HepG2 (cell line): ENCODE results near the gene OST4. TPM values are rescaled to one million over a fixed set of nuclear protein-coding genes. Genes with fewer than 3 reads are reported as not detected.

Experiments
- GABPB1 ChIP-seq: IDR thresholded peaks from 2 replicates; pipeline ENCODE4 v1.6.1; 2016; ENCODE audit warnings: mild to moderate bottlenecking, missing genetic modification reagents, moderate library complexity, missing compliant biosample characterization
- HDAC6 ChIP-seq: fragments of 200-600 bp; sonication (generic); IDR thresholded peaks from 2 replicates; pipeline ENCODE4 v1.7.0; 2017; ENCODE audit warnings: mild to moderate bottlenecking, antibody characterized with exemption, low read length, low read depth
- HOXA3 ChIP-seq: sonication (generic); formaldehyde crosslinking; IDR thresholded peaks from 2 replicates; pipeline ENCODE4 v1.5.0; 2020; ENCODE audit warnings: missing genetic modification reagents
- KLF9 ChIP-seq: IDR thresholded peaks from 2 replicates; pipeline ENCODE4 v1.6.1; 2016; ENCODE audit warnings: low read depth
- MED8 ChIP-seq: sonication (generic); formaldehyde crosslinking; IDR thresholded peaks from 2 replicates; pipeline ENCODE4 v1.8.1; 2023; ENCODE audit warnings: mild to moderate bottlenecking, missing genetic modification reagents; ENCODE audit not compliant: insufficient replicate concordance
- MIER2 ChIP-seq: IDR thresholded peaks from 2 replicates; pipeline ENCODE4 v1.6.1; 2016; ENCODE audit warnings: missing biosample characterization, missing genetic modification reagents
- MTF2 ChIP-seq: sonication (generic); formaldehyde crosslinking; IDR thresholded peaks from 2 replicates; pipeline ENCODE4 v1.5.0; 2020; ENCODE audit warnings: missing genetic modification reagents, borderline replicate concordance
- PITX1 ChIP-seq: sonication (generic); formaldehyde crosslinking; IDR thresholded peaks from 2 replicates; pipeline ENCODE4 v1.5.1; 2020; ENCODE audit warnings: mild to moderate bottlenecking, missing genetic modification reagents
- POLR2AphosphoS5 ChIP-seq: IDR thresholded peaks from 2 replicates; pipeline ENCODE4 v1.6.1; 2012; ENCODE audit warnings: low read depth, low read length
- RBAK ChIP-seq: sonication (generic); formaldehyde crosslinking; IDR thresholded peaks from 2 replicates; pipeline ENCODE4 v1.5.1; 2020; ENCODE audit warnings: mild to moderate bottlenecking, missing genetic modification reagents
- SMAD1 ChIP-seq: sonication (generic); formaldehyde crosslinking; IDR thresholded peaks from 2 replicates; pipeline ENCODE4 v1.4.0; 2020; ENCODE audit warnings: missing genetic modification reagents, low read depth, mild to moderate bottlenecking, borderline replicate concordance
- TMF1 ChIP-seq: sonication (generic); formaldehyde crosslinking; IDR thresholded peaks from 2 replicates; pipeline ENCODE4 v1.8.1; 2022; ENCODE audit warnings: low read depth, missing genetic modification reagents
- ZEB1 ChIP-seq: IDR thresholded peaks from 2 replicates; pipeline ENCODE4 v1.6.1; 2012; ENCODE audit warnings: mild to moderate bottlenecking, low read depth, inconsistent platforms; ENCODE audit not compliant: insufficient replicate concordance
- ZFP36L1 ChIP-seq: sonication (generic); formaldehyde crosslinking; IDR thresholded peaks from 2 replicates; pipeline ENCODE4 v1.8.0; 2022; ENCODE audit warnings: mild to moderate bottlenecking, missing genetic modification reagents, moderate library complexity
- ZNF101 ChIP-seq: sonication (generic); formaldehyde crosslinking; IDR thresholded peaks from 2 replicates; pipeline ENCODE4 v1.4.0; 2020; ENCODE audit warnings: mild to moderate bottlenecking, low read depth, missing genetic modification reagents, borderline replicate concordance
- ZNF264 ChIP-seq: sonication (generic); formaldehyde crosslinking; IDR thresholded peaks from 2 replicates; pipeline ENCODE4 v1.4.0; 2020; ENCODE audit warnings: missing genetic modification reagents
- ZNF614 ChIP-seq: IDR thresholded peaks from 2 replicates; pipeline ENCODE4 v1.6.1; 2018; ENCODE audit warnings: missing biosample characterization, missing genetic modification reagents, inconsistent platforms, borderline replicate concordance
- ZNF766 ChIP-seq: sonication (generic); formaldehyde crosslinking; IDR thresholded peaks from 2 replicates; pipeline ENCODE4 v1.5.0; 2020; ENCODE audit warnings: missing genetic modification reagents, borderline replicate concordance
- ZSCAN29 ChIP-seq: sonication (generic); formaldehyde crosslinking; conservative IDR thresholded peaks from 2 replicates; pipeline ENCODE4 v1.4.0; 2020; ENCODE audit warnings: mild to moderate bottlenecking, missing genetic modification reagents
- polyA plus RNA-seq, 8 experiments: library from polyadenylated mRNA; depleted of rRNA in 3 of 8; stranded (reverse) in 7 of 8; unstranded in 1 of 8; fragments of >200 nt; fragmentation: Illumina TruSeq in 4 of 8; extraction: Trizol in 4 of 8; gene quantifications; 2 replicates each; pipeline versions ENCODE4 v1.2.1 to v1.2.3, GENCODE V29; 2011 to 2016; ENCODE audit warnings: low read depth in 4 of 8, missing spikeins in 1 of 8, mixed read lengths in 1 of 8; ENCODE audit not compliant: insufficient read depth in 1 of 8
- total RNA-seq, 5 experiments: library from RNA; depleted of rRNA; stranded (reverse); fragments of >200 nt; fragmentation: Illumina TruSeq; extraction: Trizol; gene quantifications; 2 replicates each; pipeline ENCODE4 v1.2.3, GENCODE V29; 2016; ENCODE audit warnings: low read depth in 1 of 5
- TF ChIP-seq, protein P1 (sequence below): sonication (generic); formaldehyde crosslinking; IDR thresholded peaks from 2 replicates; pipeline ENCODE4 v1.4.0; 2020; ENCODE audit warnings: mild to moderate bottlenecking, missing genetic modification reagents
- TF ChIP-seq, protein P2 (sequence below): sonication (generic); formaldehyde crosslinking; IDR thresholded peaks from 2 replicates; pipeline ENCODE4 v1.4.0; 2020; ENCODE audit warnings: mild to moderate bottlenecking, missing genetic modification reagents
- TF ChIP-seq, protein P3 (sequence below): sonication (generic); formaldehyde crosslinking; IDR thresholded peaks from 2 replicates; pipeline ENCODE4 v1.5.0; 2020; ENCODE audit warnings: missing genetic modification reagents
- TF ChIP-seq, protein P4 (sequence below): sonication (generic); formaldehyde crosslinking; IDR thresholded peaks from 2 replicates; pipeline ENCODE4 v1.8.0; 2022; ENCODE audit warnings: mild to moderate bottlenecking, missing genetic modification reagents, moderate library complexity
- TF ChIP-seq, protein P5 (sequence below): conservative IDR thresholded peaks from 2 replicates; pipeline ENCODE4 v1.6.1; 2018; ENCODE audit warnings: missing genetic modification reagents

The OST4 gene
- total and polyA plus RNA-seq, 2 of the 13 experiments (the other 11 are each of a cell fraction or from before 2014, with no cell fraction given): 498 to 584 TPM

DNA sequence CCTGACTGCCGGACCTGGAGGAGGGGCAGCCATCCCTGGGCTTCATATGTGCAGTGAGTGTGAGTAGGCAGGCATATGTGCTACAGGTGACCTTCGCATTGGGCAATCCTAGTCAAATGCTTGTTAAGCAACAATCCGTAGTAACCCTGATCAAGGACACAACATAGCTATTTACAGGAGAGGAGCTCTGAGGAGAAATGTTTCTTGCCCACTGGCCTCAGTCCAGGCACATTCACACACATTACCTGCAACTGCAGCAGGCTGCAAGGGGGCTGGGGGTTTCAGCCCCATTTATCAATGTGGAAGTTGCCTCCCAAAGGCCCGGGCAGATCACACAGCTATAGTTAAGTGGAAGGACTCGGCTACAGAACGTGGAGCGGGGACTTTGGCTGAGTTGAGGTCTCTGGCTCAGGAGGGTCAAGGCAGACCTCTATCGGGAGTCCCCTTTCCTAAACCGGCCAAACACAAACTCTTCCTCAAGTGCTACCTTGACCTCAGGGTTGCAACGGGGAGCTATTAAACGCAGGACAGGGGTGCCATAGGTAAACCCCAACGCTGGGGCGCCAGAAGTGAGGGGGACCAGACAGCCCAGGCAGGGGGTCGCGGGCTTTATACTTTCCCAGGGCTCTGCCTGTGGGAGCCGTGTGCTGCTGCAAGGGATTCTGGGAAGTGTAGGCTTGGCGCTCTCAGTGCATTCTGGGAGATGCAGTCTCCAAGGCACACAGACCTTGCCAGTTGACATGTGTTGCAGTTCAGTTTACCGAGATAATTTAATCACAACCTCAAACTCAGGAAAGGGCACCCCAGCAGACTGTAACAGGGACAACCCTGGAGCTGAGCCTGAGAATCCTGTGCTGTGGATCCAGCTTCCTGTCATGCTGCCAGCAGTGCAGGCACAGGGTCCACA is 24.5 kb upstream of the OST4 start (continued):
- TF ChIP-seq, protein P1, sequence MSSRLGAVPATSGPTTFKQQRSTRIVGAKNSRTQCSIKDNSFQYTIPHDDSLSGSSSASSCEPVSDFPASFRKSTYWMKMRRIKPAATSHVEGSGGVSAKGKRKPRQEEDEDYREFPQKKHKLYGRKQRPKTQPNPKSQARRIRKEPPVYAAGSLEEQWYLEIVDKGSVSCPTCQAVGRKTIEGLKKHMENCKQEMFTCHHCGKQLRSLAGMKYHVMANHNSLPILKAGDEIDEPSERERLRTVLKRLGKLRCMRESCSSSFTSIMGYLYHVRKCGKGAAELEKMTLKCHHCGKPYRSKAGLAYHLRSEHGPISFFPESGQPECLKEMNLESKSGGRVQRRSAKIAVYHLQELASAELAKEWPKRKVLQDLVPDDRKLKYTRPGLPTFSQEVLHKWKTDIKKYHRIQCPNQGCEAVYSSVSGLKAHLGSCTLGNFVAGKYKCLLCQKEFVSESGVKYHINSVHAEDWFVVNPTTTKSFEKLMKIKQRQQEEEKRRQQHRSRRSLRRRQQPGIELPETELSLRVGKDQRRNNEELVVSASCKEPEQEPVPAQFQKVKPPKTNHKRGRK: no peak
- TF ChIP-seq PITX1 (CRISPR knock-in tag) (peak; percentile 86), ZFP36L1 (CRISPR knock-in tag) (peak; percentile 88; the same call in 1 of the 2 replicates), ZNF101 (CRISPR knock-in tag) (no peak), TMF1 (CRISPR knock-in tag) (no peak), ZNF614 (CRISPR knock-in tag) (peak; percentile 85), HDAC6 (no peak), ZNF264 (CRISPR knock-in tag) (peak; percentile 95), MED8 (CRISPR knock-in tag) (peak; percentile 94), POLR2AphosphoS5 (peak; percentile 50; the same call in 1 of the 2 replicates), HOXA3 (CRISPR knock-in tag) (peak; percentile 95), SMAD1 (CRISPR knock-in tag) (0 out of 2 replicates have a peak, but pooled peaks have one; percentile 80), MTF2 (CRISPR knock-in tag) (peak; percentile 15; the same call in 1 of the 2 replicates), RBAK (no peak), MIER2 (peak; percentile 85), KLF9 (CRISPR knock-in tag) (0 out of 2 replicates have a peak, but pooled peaks have one; percentile 18), ZSCAN29 (CRISPR knock-in tag) (peak; percentile 95), ZNF766 (peak; percentile 83; the same call in 1 of the 2 replicates), ZEB1 (peak; percentile 88), GABPB1 (CRISPR knock-in tag) (peak; percentile 56)
- TF ChIP-seq, protein P2, sequence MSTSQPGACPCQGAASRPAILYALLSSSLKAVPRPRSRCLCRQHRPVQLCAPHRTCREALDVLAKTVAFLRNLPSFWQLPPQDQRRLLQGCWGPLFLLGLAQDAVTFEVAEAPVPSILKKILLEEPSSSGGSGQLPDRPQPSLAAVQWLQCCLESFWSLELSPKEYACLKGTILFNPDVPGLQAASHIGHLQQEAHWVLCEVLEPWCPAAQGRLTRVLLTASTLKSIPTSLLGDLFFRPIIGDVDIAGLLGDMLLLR: peak; percentile 56; the same call in 1 of the 2 replicates
- TF ChIP-seq, protein P3, sequence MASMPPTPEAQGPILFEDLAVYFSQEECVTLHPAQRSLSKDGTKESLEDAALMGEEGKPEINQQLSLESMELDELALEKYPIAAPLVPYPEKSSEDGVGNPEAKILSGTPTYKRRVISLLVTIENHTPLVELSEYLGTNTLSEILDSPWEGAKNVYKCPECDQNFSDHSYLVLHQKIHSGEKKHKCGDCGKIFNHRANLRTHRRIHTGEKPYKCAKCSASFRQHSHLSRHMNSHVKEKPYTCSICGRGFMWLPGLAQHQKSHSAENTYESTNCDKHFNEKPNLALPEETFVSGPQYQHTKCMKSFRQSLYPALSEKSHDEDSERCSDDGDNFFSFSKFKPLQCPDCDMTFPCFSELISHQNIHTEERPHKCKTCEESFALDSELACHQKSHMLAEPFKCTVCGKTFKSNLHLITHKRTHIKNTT (CRISPR knock-in tag): no peak
- TF ChIP-seq, protein P4, sequence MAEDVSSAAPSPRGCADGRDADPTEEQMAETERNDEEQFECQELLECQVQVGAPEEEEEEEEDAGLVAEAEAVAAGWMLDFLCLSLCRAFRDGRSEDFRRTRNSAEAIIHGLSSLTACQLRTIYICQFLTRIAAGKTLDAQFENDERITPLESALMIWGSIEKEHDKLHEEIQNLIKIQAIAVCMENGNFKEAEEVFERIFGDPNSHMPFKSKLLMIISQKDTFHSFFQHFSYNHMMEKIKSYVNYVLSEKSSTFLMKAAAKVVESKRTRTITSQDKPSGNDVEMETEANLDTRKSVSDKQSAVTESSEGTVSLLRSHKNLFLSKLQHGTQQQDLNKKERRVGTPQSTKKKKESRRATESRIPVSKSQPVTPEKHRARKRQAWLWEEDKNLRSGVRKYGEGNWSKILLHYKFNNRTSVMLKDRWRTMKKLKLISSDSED (CRISPR knock-in tag): no peak
- TF ChIP-seq, protein P5, sequence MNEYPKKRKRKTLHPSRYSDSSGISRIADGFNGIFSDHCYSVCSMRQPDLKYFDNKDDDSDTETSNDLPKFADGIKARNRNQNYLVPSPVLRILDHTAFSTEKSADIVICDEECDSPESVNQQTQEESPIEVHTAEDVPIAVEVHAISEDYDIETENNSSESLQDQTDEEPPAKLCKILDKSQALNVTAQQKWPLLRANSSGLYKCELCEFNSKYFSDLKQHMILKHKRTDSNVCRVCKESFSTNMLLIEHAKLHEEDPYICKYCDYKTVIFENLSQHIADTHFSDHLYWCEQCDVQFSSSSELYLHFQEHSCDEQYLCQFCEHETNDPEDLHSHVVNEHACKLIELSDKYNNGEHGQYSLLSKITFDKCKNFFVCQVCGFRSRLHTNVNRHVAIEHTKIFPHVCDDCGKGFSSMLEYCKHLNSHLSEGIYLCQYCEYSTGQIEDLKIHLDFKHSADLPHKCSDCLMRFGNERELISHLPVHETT (CRISPR knock-in tag): peak; percentile 76; the same call in 1 of the 2 replicates
